ENCODE measurements around the gene TAPT1. TPM values are rescaled to one million over a fixed set of nuclear protein-coding genes. Genes with fewer than 3 reads are reported as not detected.
A peak's percentile ranks its signal among the peaks of the same experiment; 100 is the strongest.

The TAPT1 gene
- total RNA-seq, 1 donor from 2014 or later = 33.5 TPM

GRCh38 chr4:16245241-16245640, 19.0 kb upstream of the TAPT1 start:
- DNase-seq (ENCODE audit: low read depth) = no peak

- DNase-seq (ENCODE audit: low read depth) = no peak
Measured at GRCh38 chr4:16243285-16243684, 17.0 kb upstream of the TAPT1 start.

DNA sequence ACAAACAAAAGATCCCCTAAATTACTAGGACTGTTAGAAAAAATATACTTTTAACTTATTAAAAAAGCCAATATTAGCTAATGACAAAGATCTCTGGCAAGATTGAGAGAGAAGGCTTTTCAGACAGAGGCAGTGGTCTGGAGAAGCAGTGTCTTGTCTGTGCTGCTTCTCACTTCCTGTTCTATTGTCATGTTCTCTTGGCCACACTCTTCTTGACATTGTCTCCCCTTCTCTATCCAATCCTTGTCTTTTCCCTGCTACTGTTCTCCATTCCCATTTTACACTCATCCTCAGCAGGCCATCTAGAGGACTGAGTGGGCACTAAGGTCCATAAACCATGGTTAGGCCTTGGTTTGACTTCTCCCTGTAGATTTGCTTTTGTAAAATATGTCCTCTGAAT, 14.0 kb upstream of the TAPT1 start:
- DNase-seq (ENCODE audit: low read depth) = no peak

- no peak for DNase-seq (ENCODE audit: low read depth)
Measured at GRCh38 chr4:16239086-16239485, 12.8 kb upstream of the TAPT1 start.

- no peak for DNase-seq (ENCODE audit: low read depth)
Measured at GRCh38 chr4:16238327-16238726, 12.1 kb upstream of the TAPT1 start.

DNA sequence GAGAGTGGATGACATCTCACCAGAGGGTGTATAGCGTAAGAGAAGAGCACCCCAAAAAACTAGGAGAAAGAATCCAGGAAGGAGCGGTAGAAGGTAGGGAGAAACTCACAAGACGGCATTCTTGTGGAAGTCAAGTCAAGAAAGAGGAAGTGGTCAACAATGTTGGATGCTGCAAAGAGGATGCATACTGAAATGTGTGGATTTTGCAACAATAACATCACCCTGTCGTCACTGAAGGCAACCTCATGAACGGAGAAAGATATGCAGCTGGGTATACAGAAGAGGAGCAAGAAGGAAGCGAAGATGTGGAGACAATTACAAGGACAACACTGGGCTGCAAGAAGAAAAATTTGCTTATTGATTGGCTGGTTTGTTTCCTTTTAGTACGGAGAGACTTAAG, 11.4 kb upstream of the TAPT1 start:
- DNase-seq (ENCODE audit: low read depth) = no peak

- DNase-seq (ENCODE audit: low read depth) = no peak
Measured at GRCh38 chr4:16236402-16237023, 10.2 kb upstream of the TAPT1 start.

GRCh38 chr4:16235209-16235608, 8.9 kb upstream of the TAPT1 start:
- no peak for DNase-seq (ENCODE audit: low read depth)

DNA sequence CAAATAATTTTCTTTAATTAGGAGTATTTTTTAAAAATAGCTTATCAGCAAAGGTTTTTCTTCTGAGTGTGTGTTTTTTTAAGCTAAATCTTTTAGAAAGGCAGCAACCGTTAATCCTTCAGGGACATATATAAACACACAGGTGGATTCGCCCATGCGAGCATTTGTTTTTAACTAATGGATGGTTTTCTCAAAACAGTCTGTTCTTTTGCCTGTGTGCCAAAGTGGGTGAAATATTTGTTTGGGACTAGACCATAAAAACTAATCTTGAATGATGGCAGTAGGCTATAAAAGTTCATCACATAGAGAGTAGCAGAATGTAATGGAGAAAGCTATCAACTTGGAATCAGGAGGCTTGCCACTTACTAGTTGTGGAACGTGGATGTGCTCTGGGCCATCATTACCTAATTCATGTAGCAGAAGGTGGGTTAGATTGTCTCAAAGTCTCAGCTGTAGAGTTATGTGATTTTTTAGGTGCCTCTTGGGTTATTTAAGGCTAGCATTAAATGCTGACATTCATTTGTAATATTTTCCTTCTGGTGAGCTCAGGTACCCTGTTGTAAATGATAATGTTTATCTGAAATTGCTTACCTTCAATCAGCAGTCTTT, 7.4 kb upstream of the TAPT1 start:
- DNase-seq (ENCODE audit: low read depth) = no peak

DNA sequence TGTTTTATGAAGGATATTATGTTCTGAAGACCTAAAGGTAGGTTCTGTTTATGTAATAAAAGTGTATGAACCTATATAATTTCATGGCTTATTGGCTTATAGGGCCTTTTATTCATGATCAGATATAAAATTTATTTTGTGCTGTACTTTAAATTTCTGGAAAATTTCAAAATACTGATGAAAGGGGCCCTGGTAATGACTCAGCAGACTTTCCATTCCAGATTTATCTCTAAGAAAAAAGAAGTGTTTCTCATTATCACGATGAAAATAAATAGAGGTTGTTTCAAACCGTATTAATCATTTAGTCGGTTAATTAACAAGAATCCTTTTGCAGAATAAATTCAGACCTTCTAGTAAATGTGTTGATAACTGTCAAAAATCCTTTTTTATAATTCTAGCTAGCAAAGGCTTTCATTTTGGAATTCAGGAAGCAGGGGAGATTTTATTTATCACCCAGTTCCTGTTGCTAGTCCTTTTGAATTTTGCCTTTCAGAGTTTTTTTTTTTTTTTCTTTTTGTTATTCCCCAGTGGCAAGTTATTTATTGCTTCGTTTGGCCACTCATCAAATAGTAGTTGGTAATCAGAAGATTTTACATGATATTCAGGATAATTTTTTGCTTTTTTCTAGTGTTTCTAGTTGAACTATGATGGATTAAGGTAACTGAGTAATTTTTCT, 5.4 kb upstream of the TAPT1 start:
- no peak for DNase-seq (ENCODE audit: low read depth)

GRCh38 chr4:16230308-16230707, 4.0 kb upstream of the TAPT1 start:
- no peak for DNase-seq (ENCODE audit: low read depth)

- DNase-seq (ENCODE audit: low read depth) = no peak
Measured at GRCh38 chr4:16229604-16230003, 3.3 kb upstream of the TAPT1 start.

DNA sequence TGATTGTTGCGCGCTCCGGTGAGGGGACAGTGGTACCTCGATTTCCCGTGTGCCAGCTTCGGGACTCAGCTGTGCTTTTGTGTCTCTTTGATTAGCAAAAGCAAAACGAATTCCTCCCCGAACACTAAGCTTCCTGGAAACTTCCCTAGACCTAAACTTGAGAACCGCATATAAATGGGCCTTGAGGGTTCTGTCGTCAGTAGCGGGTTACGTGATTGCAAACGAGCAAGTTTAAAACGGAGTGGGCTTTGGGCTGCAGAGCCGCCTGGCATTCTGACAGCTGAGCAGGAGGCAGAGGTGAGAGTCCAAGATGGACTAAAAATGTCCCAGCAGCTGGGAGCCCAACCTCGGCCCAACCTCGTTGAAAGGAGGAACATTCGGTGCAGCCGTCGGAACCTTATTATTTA, 1.2 kb upstream of the TAPT1 start:
- no peak for DNase-seq (ENCODE audit: low read depth)

GRCh38 chr4:16226816-16227461, 668 bp upstream of the TAPT1 start:
- DNase-seq (ENCODE audit: low read depth) = no peak

- peak; percentile 64 for DNase-seq (ENCODE audit: low read depth)
Measured at GRCh38 chr4:16225167-16225862, 956 bp downstream of the TAPT1 start.

GRCh38 chr4:16224264-16225166, 1.8 kb downstream of the TAPT1 start:
- no peak for DNase-seq (ENCODE audit: low read depth)

GRCh38 chr4:16222957-16223527, 3.2 kb downstream of the TAPT1 start:
- DNase-seq (ENCODE audit: low read depth) = no peak

DNA sequence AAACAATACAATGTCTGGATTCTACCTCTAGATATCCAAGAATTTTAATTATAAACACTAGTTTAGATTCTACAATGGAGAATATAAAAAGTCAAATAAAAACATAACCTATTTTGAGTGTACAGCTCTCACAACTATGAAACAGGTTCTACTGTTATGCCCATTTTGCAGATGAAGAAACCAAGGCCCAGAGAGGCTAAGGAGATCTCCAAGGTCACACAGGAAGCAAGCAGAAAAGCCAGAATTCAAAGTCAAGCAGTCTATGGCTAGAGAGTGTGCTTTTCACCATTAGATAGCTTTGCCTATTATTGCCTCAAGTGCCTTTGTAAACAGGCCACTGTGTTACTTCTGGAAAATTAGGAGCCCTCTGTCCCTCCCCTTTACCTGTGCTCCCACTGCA, 7.3 kb downstream of the TAPT1 start:
- no peak for DNase-seq (ENCODE audit: low read depth)

- no peak for DNase-seq (ENCODE audit: low read depth)
Measured at GRCh38 chr4:16217300-16218051, 8.8 kb downstream of the TAPT1 start.

DNA sequence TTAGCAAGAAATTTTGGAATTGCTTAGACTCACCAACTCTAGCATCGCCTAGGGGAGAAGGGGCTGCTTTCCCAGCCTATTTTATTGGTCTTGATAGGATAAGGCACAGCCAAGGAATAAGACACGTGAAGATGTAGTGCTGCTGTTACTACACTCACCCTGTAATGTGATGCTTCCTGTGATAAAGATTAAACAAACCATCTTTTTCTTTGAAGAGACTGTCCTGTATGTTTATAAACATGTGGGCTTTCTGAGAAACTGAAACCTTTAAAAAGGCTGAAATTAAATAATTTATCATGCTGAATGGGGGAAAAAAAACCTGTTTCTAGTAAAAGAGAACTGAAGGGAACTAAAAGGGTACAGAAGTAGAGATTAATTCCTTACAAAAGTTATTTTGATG, 13.2 kb downstream of the TAPT1 start:
- no peak for DNase-seq (ENCODE audit: low read depth)

Measured in renal cortical epithelial cell (primary cell).